Heart right ventricle (tissue), 16 donors: ENCODE results near the gene MYZAP. TPM values are rescaled to one million over a fixed set of nuclear protein-coding genes. Genes with fewer than 3 reads are reported as not detected.

Source experiments
- ATAC-seq, 8 donors: fragments of 200-7000 bp; cut with Tn5 transposase; one replicate each; pipeline ENCODE4 v1.9.1; 2020; ENCODE audit warnings: mild to moderate bottlenecking in 8 of 8, moderate library complexity in 8 of 8, moderate number of reproducible peaks in 1 of 8
- DNase-seq, 2 donors: peaks; one replicate each; pipeline ENCODE4 v3.0.0-alpha.2; 2020
- H3K27ac ChIP-seq, 10 donors: fragments of 200-600 bp; sonication (generic) in 2 of 10; one replicate each; pipeline versions ENCODE4 v1.5.0 to v1.8.0; 2020 to 2022; ENCODE audit warnings: mild to moderate bottlenecking in 3 of 10
- H3K27me3 ChIP-seq, 7 donors: fragments of 200-600 bp; one replicate each; pipeline ENCODE4 v1.8.0; 2021 to 2022; ENCODE audit warnings: mild to moderate bottlenecking in 2 of 7
- H3K36me3 ChIP-seq, 9 donors: fragments of 200-600 bp; sonication (generic) in 1 of 9; one replicate each; pipeline versions ENCODE4 v1.5.0 to v1.8.0; 2020 to 2022; ENCODE audit warnings: mild to moderate bottlenecking in 2 of 9
- H3K4me1 ChIP-seq, 9 donors: fragments of 200-600 bp; sonication (generic) in 1 of 9; one replicate each; pipeline versions ENCODE4 v1.5.0 to v1.8.0; 2020 to 2022; ENCODE audit warnings: mild to moderate bottlenecking in 4 of 9
- H3K4me3 ChIP-seq, 10 donors: fragments of 200-600 bp; sonication (generic) in 2 of 10; one replicate each; pipeline versions ENCODE4 v1.5.0 to v1.8.0; 2020 to 2022; ENCODE audit warnings: mild to moderate bottlenecking in 7 of 10, moderate library complexity in 2 of 10
- H3K9me3 ChIP-seq, 11 donors: fragments of 200-600 bp in 10 of 11; sonication (generic) in 2 of 11; one replicate each; pipeline versions ENCODE4 v1.5.0 to v1.8.0; 2013 to 2022; ENCODE audit warnings: mild to moderate bottlenecking in 2 of 11, control low read depth in 1 of 11, moderate library complexity in 1 of 11
- WGBS, 2 donors: extraction: QIAGEN DNeasy Blood & Tissue Kit; methylation state at CpG; one replicate each; pipeline ENCODE4 v1.1.7; 2013; ENCODE audit warnings: inconsistent platforms in 1 of 2; 5-methylcytosine and 5-hydroxymethylcytosine counted together
- intact Hi-C, 10 donors: fragments of 100-400 bp; cut with DNase I; formaldehyde crosslinking; loops; one replicate each; pipeline versions ENCODE4 v1.11.1 to v1.14.2; 2022
- polyA plus RNA-seq, 2 donors: library from polyadenylated mRNA; stranded (reverse); fragments of 200-250 nt; gene quantifications; one replicate each; pipeline ENCODE4 v1.2.3, GENCODE V29; 2013
- total RNA-seq, 10 donors: library from RNA; stranded (reverse); fragmentation: NEBNext Ultra II Directional in 3 of 10; extraction: Animal tissue kit (Norgen Biotek cat#: 25700) in 3 of 10; gene quantifications; one replicate each; pipeline versions ENCODE4 v1.2.1 to v1.2.4, GENCODE V29; 2021 to 2023
- TF ChIP-seq, protein P1 (sequence below), 9 donors: fragments of 200-600 bp; sonication (generic) in 2 of 9; IDR thresholded peaks; one replicate each; pipeline versions ENCODE4 v1.5.0 to v1.8.0; 2021 to 2022; ENCODE audit warnings: antibody characterized with exemption in 9 of 9, mild to moderate bottlenecking in 5 of 9, moderate library complexity in 1 of 9
- donor health status: Arrhythmogenic right ventricular cardiomyopathy.
- donor health status: ischemic (EF 13 %, LVEDD 7.1; RV severe dilation, severe dysfunction).
- donor health status: healthy with polysubstance abuse.
- donor health status: DM: no; HTN: yes; CAD: no.
- donor health status: DM: no; HTN: no; CAD: no.
- donor health status: ischemic (EF 25% LVEDD 6.9; RV normal size, moderate dysfunction).
- donor health status: ischemic (EF 25% LVEDD 5.7; RV mildly dilated, moderate dysfunction).
- donor health status: healthy.
- donor health status: DM: yes; HTN: yes; CAD: no.
- donor health status: Ischemic cardiomyopathy.
- donor health status: ischemic (EF 35%, LVEDD 5.7; RV mildly dilated, moderate dysfunction).
- donor health status: nonischemic (EF 11% LVEDD 7.7; RV severe dilation, severe dysfunction).
- donor health status: DM: yes; HTN: yes; CAD: no.
- donor health status: PGD.
- donor health status: ischemic (EF 29% LVEDD 5.4; RV normal size, mild dysfunction).
- donor health status: nonischemic (EF 23%, LVEDD 6.1; RV moderate dilation, normal function).

The MYZAP gene
- total and polyA plus RNA-seq, 12 donors, result 197 to 1,280 (median 880) TPM

DNA sequence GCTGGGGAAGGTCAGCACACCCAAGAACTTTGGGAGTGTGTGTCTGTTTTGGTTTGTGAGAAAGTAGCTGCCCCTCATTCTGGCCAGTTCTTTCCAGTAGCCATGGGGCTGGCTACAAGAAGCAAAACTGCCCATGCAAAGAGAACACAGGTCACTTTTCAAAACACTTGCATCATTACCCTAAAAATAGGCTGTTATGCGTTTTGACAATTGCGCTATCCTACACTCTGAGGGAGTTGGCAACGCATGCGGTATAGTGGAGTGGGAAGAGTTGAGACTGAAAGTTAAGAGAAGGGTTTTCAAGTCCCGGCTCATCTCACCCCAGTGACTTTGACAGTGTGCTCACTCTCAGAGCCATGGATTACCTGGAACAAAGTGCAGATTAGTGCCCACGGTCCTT, 41.8 kb upstream of the MYZAP start:
- H3K27ac ChIP-seq, result peak overlapping the region; percentile 47 to 95 (median 86)
- intact Hi-C loops, result loop anchor here in 5 of 10 donors (10.0 kb wide), 4 partner anchors 155 to 515 kb away; partner anchors contain the start of genes ALDH1A2 (in 3 of the 5) and POLR2M (in 1 of the 5)
- peaks cover 0 to 26% (median 0%) of the 10 kb centered on the region in 9 donors for H3K36me3 ChIP-seq
- H3K4me3 ChIP-seq, result no peak overlapping the region
- peaks cover 23 to 64% (median 55%) of the 10 kb centered on the region in 9 donors for H3K4me1 ChIP-seq
- ATAC-seq (peak in 7 of 8 donors; percentile 18 to 70 (median 58)), DNase-seq (peak in 1 of 2 donors; percentile 49)
- TF ChIP-seq, protein P1, sequence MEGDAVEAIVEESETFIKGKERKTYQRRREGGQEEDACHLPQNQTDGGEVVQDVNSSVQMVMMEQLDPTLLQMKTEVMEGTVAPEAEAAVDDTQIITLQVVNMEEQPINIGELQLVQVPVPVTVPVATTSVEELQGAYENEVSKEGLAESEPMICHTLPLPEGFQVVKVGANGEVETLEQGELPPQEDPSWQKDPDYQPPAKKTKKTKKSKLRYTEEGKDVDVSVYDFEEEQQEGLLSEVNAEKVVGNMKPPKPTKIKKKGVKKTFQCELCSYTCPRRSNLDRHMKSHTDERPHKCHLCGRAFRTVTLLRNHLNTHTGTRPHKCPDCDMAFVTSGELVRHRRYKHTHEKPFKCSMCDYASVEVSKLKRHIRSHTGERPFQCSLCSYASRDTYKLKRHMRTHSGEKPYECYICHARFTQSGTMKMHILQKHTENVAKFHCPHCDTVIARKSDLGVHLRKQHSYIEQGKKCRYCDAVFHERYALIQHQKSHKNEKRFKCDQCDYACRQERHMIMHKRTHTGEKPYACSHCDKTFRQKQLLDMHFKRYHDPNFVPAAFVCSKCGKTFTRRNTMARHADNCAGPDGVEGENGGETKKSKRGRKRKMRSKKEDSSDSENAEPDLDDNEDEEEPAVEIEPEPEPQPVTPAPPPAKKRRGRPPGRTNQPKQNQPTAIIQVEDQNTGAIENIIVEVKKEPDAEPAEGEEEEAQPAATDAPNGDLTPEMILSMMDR (IDR thresholded peaks at IDR 0.05), result no peak
- WGBS, 2 donors, result 37 to 49% methylated on average over 6 of the region's 6 CpGs
- H3K9me3 ChIP-seq, result no peaks in the 10 kb centered on the region
- H3K27me3 ChIP-seq, result no peaks in the 10 kb centered on the region

DNA sequence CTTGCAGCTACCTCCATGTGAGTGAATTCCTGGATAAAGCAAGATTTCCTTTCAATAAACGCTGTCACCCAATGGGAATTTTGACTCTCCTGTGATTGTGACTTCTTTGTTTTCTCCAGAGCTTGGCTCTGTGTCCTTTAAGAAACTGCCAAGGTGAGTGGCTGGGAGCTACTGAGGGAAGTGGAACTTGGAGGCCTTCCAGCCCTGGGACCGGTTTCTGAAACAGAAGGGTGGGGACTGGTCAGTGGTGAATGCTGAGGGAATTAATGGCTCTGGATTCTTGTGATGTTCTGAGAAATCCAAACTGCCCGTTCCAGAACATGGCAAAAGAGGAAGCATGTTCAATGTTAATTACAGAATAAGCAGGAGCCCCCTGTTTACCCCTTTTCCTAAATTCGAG, 41.1 kb upstream of the MYZAP start:
- TF ChIP-seq, protein P1 (IDR thresholded peaks at IDR 0.05), result no peak
- 45 to 47% methylated on average over 4 of the region's 4 CpGs for WGBS, 2 donors
- no peaks in the 10 kb centered on the region for H3K27me3 ChIP-seq
- DNase-seq (peak; percentile 58 to 89), ATAC-seq (peak; percentile 17 to 80 (median 70))
- peaks cover 23 to 71% (median 61%) of the 10 kb centered on the region in 9 donors for H3K4me1 ChIP-seq
- H3K36me3 ChIP-seq, result peaks cover 0 to 19% (median 0%) of the 10 kb centered on the region in 9 donors
- no peaks in the 10 kb centered on the region for H3K9me3 ChIP-seq
- H3K4me3 ChIP-seq, result no peak overlapping the region
- intact Hi-C loops, result loop anchor here in 5 of 10 donors (10.0 kb wide), 4 partner anchors 154 to 514 kb away; partner anchors contain the start of genes ALDH1A2 (in 3 of the 5) and POLR2M (in 1 of the 5)
- H3K27ac ChIP-seq, result peak overlapping the region; percentile 47 to 95 (median 86)

DNA sequence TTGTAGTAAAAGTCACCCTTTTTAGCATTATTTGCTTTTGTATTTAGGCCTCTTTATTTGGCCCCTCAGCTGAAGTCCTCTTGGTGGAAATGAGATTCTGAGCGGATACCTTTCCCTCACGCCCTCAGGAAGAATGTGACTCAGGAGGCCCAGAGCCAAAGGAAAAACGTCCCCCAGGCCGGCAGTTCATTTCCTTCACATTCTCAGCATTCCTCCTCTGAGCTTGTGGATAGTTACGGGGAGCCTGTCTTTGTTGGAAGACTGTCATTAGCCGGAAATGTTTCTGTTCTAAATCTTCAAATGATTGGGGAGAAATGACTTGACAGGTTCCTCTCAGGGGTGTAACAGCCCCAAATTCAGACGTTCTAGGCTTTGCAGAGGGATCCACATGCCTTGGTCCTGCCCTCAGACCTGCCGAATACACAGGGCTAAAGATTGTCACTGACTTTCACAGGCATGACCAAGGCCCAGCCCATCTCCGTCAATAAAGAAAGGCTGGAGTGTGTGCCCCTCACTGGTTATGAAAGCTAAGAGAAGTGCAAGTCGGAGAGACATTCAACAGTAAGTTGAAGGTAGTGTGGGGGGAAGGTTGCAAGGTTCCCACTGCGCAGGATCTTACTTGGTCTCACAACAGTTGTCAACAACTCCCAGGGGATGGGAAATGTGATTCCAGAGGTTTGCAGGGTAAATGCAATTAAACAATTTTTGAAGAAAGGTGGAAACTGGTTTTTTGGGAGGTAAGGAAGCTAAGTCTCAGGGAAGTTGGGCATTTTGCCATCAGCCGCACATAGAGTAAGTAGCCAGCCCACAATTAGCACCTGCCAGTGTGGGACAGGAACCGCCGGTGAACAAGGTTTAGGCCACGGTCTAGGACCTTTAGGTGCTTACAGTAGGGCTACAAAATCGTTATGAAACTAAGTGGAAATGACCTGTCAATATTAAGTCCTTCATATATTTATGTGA, 39.7 kb upstream of the MYZAP start:
- Histone ChIP-seq H3K27me3 (no peaks in the 10 kb centered on the region), H3K4me3 (no peak overlapping the region), H3K4me1 (peaks cover 23 to 77% (median 61%) of the 10 kb centered on the region in 9 donors), H3K36me3 (peaks cover 0 to 5% (median 0%) of the 10 kb centered on the region in 9 donors), H3K27ac (peak overlapping the region; percentile 47 to 95 (median 86)), H3K9me3 (no peaks in the 10 kb centered on the region)
- WGBS, 2 donors, result 35 to 45% methylated on average over 16 of the region's 16 CpGs
- intact Hi-C loops, result loop anchor here in 5 of 10 donors (10.0 kb wide), 4 partner anchors 153 to 513 kb away; partner anchors contain the start of genes ALDH1A2 (in 3 of the 5) and POLR2M (in 1 of the 5)
- ATAC-seq (peak in 7 of 8 donors; percentile 23 to 70 (median 56)), DNase-seq (peak in 1 of 2 donors; percentile 66)
- TF ChIP-seq, protein P1 (IDR thresholded peaks at IDR 0.05), result no peak

GRCh38 chr15:57552678-57553334, 38.9 kb upstream of the MYZAP start:
- Histone ChIP-seq H3K27ac (peak overlapping the region; percentile 44 to 95 (median 86)), H3K36me3 (no peaks in the 10 kb centered on the region), H3K9me3 (no peaks in the 10 kb centered on the region), H3K27me3 (no peaks in the 10 kb centered on the region), H3K4me3 (no peak overlapping the region), H3K4me1 (peaks cover 23 to 77% (median 61%) of the 10 kb centered on the region in 9 donors)
- TF ChIP-seq, protein P1 (IDR thresholded peaks at IDR 0.05), result no peak
- DNase-seq (no peak), ATAC-seq (no peak)
- intact Hi-C loops, result loop anchor here in 5 of 10 donors (10.0 kb wide), 4 partner anchors 152 to 512 kb away; partner anchors contain the start of genes ALDH1A2 (in 3 of the 5) and POLR2M (in 1 of the 5)
- 83 to 86% methylated on average over 8 of the region's 8 CpGs for WGBS, 2 donors
